Uterus (tissue), 2 donors: Measurements from ENCODE around the gene DISP3.

ENCODE experiments used
- CTCF ChIP-seq, 4 experiments: fragments of 200-600 bp in 2 of 4; fragments of 450-650 bp in 2 of 4; sonication (generic) in 2 of 4; IDR thresholded peaks; one replicate each; pipeline ENCODE4 v1.5.1; 2016 to 2019; ENCODE audit warnings: antibody characterized with exemption in 4 of 4, mild to moderate bottlenecking in 2 of 4, moderate library complexity in 1 of 4
- POLR2A ChIP-seq, 2 donors: fragments of 450-650 bp; IDR thresholded peaks; one replicate each; pipeline ENCODE4 v1.6.1; 2016; ENCODE audit warnings: antibody characterized with exemption in 2 of 2, mild to moderate bottlenecking in 1 of 2, moderate library complexity in 1 of 2

GRCh38 chr1:11546456-11546855 lies 67.5 kb downstream of the DISP3 start:
- TF ChIP-seq CTCF (IDR thresholded peaks at IDR 0.05) = no peak
- TF ChIP-seq POLR2A (IDR thresholded peaks at IDR 0.05) = no peak
